OCI-LY7 (cell line): ENCODE data around the gene FBXO17. TPM values are rescaled to one million over a fixed set of nuclear protein-coding genes. Genes with fewer than 3 reads are reported as not detected.

Source experiments
- BruUV-seq: library from RNA; stranded (reverse); fragments of 400-500 nt; replicated peaks from 2 replicates; lab custom pipeline; 2021; lab: Mats Ljungman, UMichigan
- CTCF ChIA-PET: fragments of 300-600 bp; sonication (Branson Sonifier 250); formaldehyde crosslinking; loops from one replicate; lab custom pipeline; 2022; ENCODE audit warnings: antibody characterized with exemption; ENCODE audit not compliant: unreplicated experiment; lab: Charles Lee
- POLR2A ChIA-PET: fragments of 300-600 bp; sonication (Branson Sonifier 250); formaldehyde crosslinking; loops from one replicate; lab custom pipeline; 2022; ENCODE audit warnings: antibody characterized with exemption; lab: Charles Lee
- DNase-seq: peaks from one replicate; pipeline ENCODE4 v3.0.0-alpha.2; 2015; ENCODE audit warnings: low spot score
- H2AFZ ChIP-seq: fragments of 200-600 bp; sonication (generic), shearing (Covaris generic); 2 replicates; pipeline ENCODE4 v1.6.1; 2014; ENCODE audit warnings: mild to moderate bottlenecking, antibody characterized with exemption, low read length, moderate library complexity
- H3K27ac ChIP-seq: fragments of 200-600 bp; sonication (generic); 2 replicates; pipeline ENCODE4 v1.5.1; 2014; ENCODE audit warnings: mixed run types, low read depth, mild to moderate bottlenecking, moderate library complexity, low read length, inconsistent platforms; ENCODE audit not compliant: poor library complexity, severe bottlenecking
- H3K36me3 ChIP-seq: fragments of 200-600 bp; sonication (generic); 2 replicates; pipeline ENCODE4 v1.6.1; 2014; ENCODE audit warnings: mild to moderate bottlenecking, antibody characterized with exemption, low read length, moderate library complexity, mixed read lengths; ENCODE audit not compliant: insufficient read depth
- H3K4me1 ChIP-seq: fragments of 200-600 bp; sonication (generic); 2 replicates; pipeline ENCODE4 v1.5.1; 2014; ENCODE audit warnings: mild to moderate bottlenecking, low read length; ENCODE audit not compliant: insufficient read depth, poor library complexity, severe bottlenecking
- H3K4me2 ChIP-seq: fragments of 200-600 bp; sonication (generic); 2 replicates; pipeline ENCODE4 v1.6.1; 2014; ENCODE audit warnings: mild to moderate bottlenecking, low read length
- H3K4me3 ChIP-seq: fragments of 200-600 bp; sonication (generic); 2 replicates; pipeline ENCODE4 v1.5.1; 2014; ENCODE audit warnings: mild to moderate bottlenecking, low read depth, low read length; ENCODE audit not compliant: poor library complexity, severe bottlenecking
- H3K79me2 ChIP-seq: fragments of 200-600 bp; sonication (generic); 2 replicates; pipeline ENCODE4 v1.6.1; 2016; ENCODE audit warnings: low read depth, mild to moderate bottlenecking, low read length, moderate library complexity, mixed read lengths; ENCODE audit not compliant: insufficient read depth
- H3K9me2 ChIP-seq: fragments of 200-600 bp; sonication (generic); 2 replicates; pipeline ENCODE4 v1.6.1; 2016; ENCODE audit warnings: mild to moderate bottlenecking, low read length, mixed read lengths; ENCODE audit not compliant: insufficient read depth
- H3K9me3 ChIP-seq: fragments of 200-600 bp; sonication (generic); 2 replicates; pipeline ENCODE4 v1.6.1; 2014; ENCODE audit warnings: mild to moderate bottlenecking, mixed run types, low read length, mixed read lengths
- H4K20me1 ChIP-seq: fragments of 200-600 bp; sonication (generic); 2 replicates; pipeline ENCODE4 v1.6.1; 2014; ENCODE audit warnings: mild to moderate bottlenecking, antibody characterized with exemption, low read length, moderate library complexity, mixed read lengths; ENCODE audit not compliant: insufficient read depth
- CTCF ChIP-seq: fragments of 200-600 bp; sonication (generic); conservative IDR thresholded peaks from 2 replicates; pipeline ENCODE4 v1.5.1; 2014; ENCODE audit warnings: mild to moderate bottlenecking, antibody characterized with exemption, low read length, moderate library complexity, mixed read lengths
- EZH2phosphoT487 ChIP-seq: fragments of 200-600 bp; sonication (generic); IDR thresholded peaks from 2 replicates; pipeline ENCODE4 v1.6.1; 2018; ENCODE audit warnings: low read depth, borderline replicate concordance, mild to moderate bottlenecking, mixed run types, antibody characterized with exemption, low read length, moderate library complexity, mixed read lengths
- intact Hi-C: fragments of 100-400 bp; cut with micrococcal nuclease; formaldehyde crosslinking; loops from one replicate; pipeline ENCODE4 v1.10.0; 2022; ENCODE audit not compliant: unreplicated experiment
- total RNA-seq, 2 experiments: library from RNA; depleted of rRNA in 1 of 2; stranded (reverse); fragments of >200 nt in 1 of 2; shearing (Covaris generic) in 1 of 2; gene quantifications; 2 replicates each; pipeline ENCODE4 v1.2.3, GENCODE V29; 2014 to 2022

The FBXO17 gene
- total RNA-seq, 2 experiments from 2014 or later: not detected

- Histone ChIP-seq H2AFZ (no peak overlapping the region), H3K36me3 (no peaks in the 10 kb centered on the region), H3K27ac (no peak overlapping the region), H3K9me3 (no peaks in the 10 kb centered on the region), H3K79me2 (no peaks in the 10 kb centered on the region), H3K9me2 (no peaks in the 10 kb centered on the region), H3K4me2 (no peak overlapping the region), H4K20me1 (no peaks in the 10 kb centered on the region), H3K4me3 (no peak overlapping the region), H3K4me1 (no peaks in the 10 kb centered on the region)
- TF ChIP-seq EZH2phosphoT487 (no peak), CTCF (no peak)
- intact Hi-C loops: no loop called here
- DNase-seq: no peak
- ChIA-PET POLR2A (no interaction called here), CTCF (no interaction called here)
- BruUV-seq: no TSS peak
These were observed 29.1 kb downstream of the FBXO17 start for GRCh38 chr19:38946229-38947010.

GRCh38 chr19:38945562-38946228 lies 29.8 kb downstream of the FBXO17 start:
- DNase-seq: no peak
- no peaks in the 10 kb centered on the region for H3K4me1 ChIP-seq
- no TSS peak for BruUV-seq
- no peak overlapping the region for H3K4me2 ChIP-seq
- ChIA-PET POLR2A (no interaction called here), CTCF (no interaction called here)
- no peak for TF ChIP-seq EZH2phosphoT487
- TF ChIP-seq CTCF: no peak
- intact Hi-C loops: no loop called here
- H3K27ac ChIP-seq: no peak overlapping the region
- H3K36me3 ChIP-seq: no peaks in the 10 kb centered on the region
- H4K20me1 ChIP-seq: no peaks in the 10 kb centered on the region
- no peaks in the 10 kb centered on the region for H3K9me2 ChIP-seq
- no peaks in the 10 kb centered on the region for H3K9me3 ChIP-seq
- no peak overlapping the region for H3K4me3 ChIP-seq
- H2AFZ ChIP-seq: no peak overlapping the region
- H3K79me2 ChIP-seq: no peaks in the 10 kb centered on the region
